ENCODE data around the gene CHRFAM7A.
"Not testable (repeated sequence)": the region's sequence is repeated elsewhere in the genome, so short reads cannot be mapped to it uniquely, and the experiment has no call there.

The CHRFAM7A gene

GRCh38 chr15:30392766-30393663, at the start of gene CHRFAM7A:
Gene CHRFAM7A (minus strand): TSS chr15:30393540. CDS start chr15:30383351, 10,189 bp downstream.
- DNase-seq (ENCODE audit: low read depth, low spot score), result not testable (repeated sequence)

GRCh38 chr15:30438348-30438747, 45.0 kb upstream of the CHRFAM7A start:
- not testable (repeated sequence) for DNase-seq (ENCODE audit: low read depth, low spot score)

- DNase-seq (ENCODE audit: low read depth, low spot score), result not testable (repeated sequence)
These were observed 42.5 kb upstream of the CHRFAM7A start for GRCh38 chr15:30435878-30436277.

GRCh38 chr15:30420723-30421122, 27.4 kb upstream of the CHRFAM7A start:
- DNase-seq (ENCODE audit: low read depth, low spot score), result not testable (repeated sequence)

- DNase-seq (ENCODE audit: low read depth, low spot score), result not testable (repeated sequence)
These were observed 20.8 kb upstream of the CHRFAM7A start, which contains the start of gene GOLGA8R for GRCh38 chr15:30414160-30414559. Gene GOLGA8R (minus strand): TSS chr15:30414260. CDS start chr15:30414162, 98 bp downstream.

GRCh38 chr15:30407636-30408035, 14.3 kb upstream of the CHRFAM7A start:
- not testable (repeated sequence) for DNase-seq (ENCODE audit: low read depth, low spot score)

- DNase-seq (ENCODE audit: low read depth, low spot score), result not testable (repeated sequence)
These were observed 5.6 kb upstream of the CHRFAM7A start for GRCh38 chr15:30398988-30399387.

- DNase-seq (ENCODE audit: low read depth, low spot score), result not testable (repeated sequence)
These were observed 288 bp upstream of the CHRFAM7A start for GRCh38 chr15:30393664-30393991.

GRCh38 chr15:30386318-30386887, 6.9 kb downstream of the CHRFAM7A start:
- DNase-seq (ENCODE audit: low read depth, low spot score), result not testable (repeated sequence)

- not testable (repeated sequence) for DNase-seq (ENCODE audit: low read depth, low spot score)
These were observed 16.3 kb downstream of the CHRFAM7A start for GRCh38 chr15:30377082-30377413.

GRCh38 chr15:30376375-30377081, 16.8 kb downstream of the CHRFAM7A start:
- not testable (repeated sequence) for DNase-seq (ENCODE audit: low read depth, low spot score)

- not testable (repeated sequence) for DNase-seq (ENCODE audit: low read depth, low spot score)
These were observed 17.5 kb downstream of the CHRFAM7A start for GRCh38 chr15:30375872-30376271.

- DNase-seq (ENCODE audit: low read depth, low spot score), result not testable (repeated sequence)
These were observed 18.5 kb downstream of the CHRFAM7A start for GRCh38 chr15:30374862-30375261.

- DNase-seq (ENCODE audit: low read depth, low spot score), result not testable (repeated sequence)
These were observed 25.1 kb downstream of the CHRFAM7A start for GRCh38 chr15:30368271-30368670.

- DNase-seq (ENCODE audit: low read depth, low spot score), result not testable (repeated sequence)
These were observed 26.1 kb downstream of the CHRFAM7A start for GRCh38 chr15:30367246-30367645.

GRCh38 chr15:30361404-30361803, 31.9 kb downstream of the CHRFAM7A start:
- not testable (repeated sequence) for DNase-seq (ENCODE audit: low read depth, low spot score)

- not testable (repeated sequence) for DNase-seq (ENCODE audit: low read depth, low spot score)
These were observed 32.4 kb downstream of the CHRFAM7A start for GRCh38 chr15:30360990-30361389.

GRCh38 chr15:30355043-30355442, 38.3 kb downstream of the CHRFAM7A start:
- not testable (repeated sequence) for DNase-seq (ENCODE audit: low read depth, low spot score)

- not testable (repeated sequence) for DNase-seq (ENCODE audit: low read depth, low spot score)
These were observed 43.5 kb downstream of the CHRFAM7A start for GRCh38 chr15:30349803-30350202.

GRCh38 chr15:30336584-30336983, 56.8 kb downstream of the CHRFAM7A start:
- DNase-seq (ENCODE audit: low read depth, low spot score), result not testable (repeated sequence)

GRCh38 chr15:30334152-30334551, 59.2 kb downstream of the CHRFAM7A start:
- not testable (repeated sequence) for DNase-seq (ENCODE audit: low read depth, low spot score)

GRCh38 chr15:30326145-30326544, 67.2 kb downstream of the CHRFAM7A start:
- DNase-seq (ENCODE audit: low read depth, low spot score), result not testable (repeated sequence)
